Gastroesophageal sphincter (tissue), 3 donors: ENCODE data around the gene NRXN2.

Experiments used
- POLR2A ChIP-seq, 2 donors: fragments of 450-650 bp; IDR thresholded peaks; one replicate each; pipeline ENCODE4 v1.6.1; 2017; ENCODE audit warnings: antibody characterized with exemption in 2 of 2, mild to moderate bottlenecking in 2 of 2, moderate library complexity in 1 of 2
- TF ChIP-seq, protein P1 (sequence below), 4 experiments: fragments of 200-600 bp in 2 of 4; fragments of 450-650 bp in 2 of 4; sonication (generic) in 1 of 4; IDR thresholded peaks; one replicate each; pipeline ENCODE4 v1.5.1; 2017 to 2019; ENCODE audit warnings: antibody characterized with exemption in 4 of 4, mild to moderate bottlenecking in 2 of 4, moderate library complexity in 2 of 4

DNA sequence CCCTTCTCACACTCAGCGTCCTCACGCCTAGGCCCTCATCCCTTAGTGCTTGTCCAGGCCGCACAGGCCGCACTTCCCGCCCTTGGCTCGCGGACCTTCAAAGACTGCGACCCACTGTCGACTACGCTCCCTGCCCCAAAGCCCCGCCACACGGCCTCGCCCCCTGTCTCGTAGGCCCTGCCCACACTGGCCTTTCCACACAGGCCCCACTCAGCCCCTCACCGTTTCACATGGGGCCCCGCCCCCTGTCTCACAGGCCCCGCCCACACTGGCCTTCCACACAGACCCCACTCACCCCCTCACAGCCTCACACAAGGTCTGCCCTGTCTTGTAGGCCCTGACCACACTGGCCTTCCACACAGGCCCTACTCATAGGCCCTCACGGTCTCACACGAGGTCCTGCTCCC lies 11.0 kb downstream of the NRXN2 start:
- TF ChIP-seq POLR2A (IDR thresholded peaks at IDR 0.05) = no peak
- TF ChIP-seq, protein P1, sequence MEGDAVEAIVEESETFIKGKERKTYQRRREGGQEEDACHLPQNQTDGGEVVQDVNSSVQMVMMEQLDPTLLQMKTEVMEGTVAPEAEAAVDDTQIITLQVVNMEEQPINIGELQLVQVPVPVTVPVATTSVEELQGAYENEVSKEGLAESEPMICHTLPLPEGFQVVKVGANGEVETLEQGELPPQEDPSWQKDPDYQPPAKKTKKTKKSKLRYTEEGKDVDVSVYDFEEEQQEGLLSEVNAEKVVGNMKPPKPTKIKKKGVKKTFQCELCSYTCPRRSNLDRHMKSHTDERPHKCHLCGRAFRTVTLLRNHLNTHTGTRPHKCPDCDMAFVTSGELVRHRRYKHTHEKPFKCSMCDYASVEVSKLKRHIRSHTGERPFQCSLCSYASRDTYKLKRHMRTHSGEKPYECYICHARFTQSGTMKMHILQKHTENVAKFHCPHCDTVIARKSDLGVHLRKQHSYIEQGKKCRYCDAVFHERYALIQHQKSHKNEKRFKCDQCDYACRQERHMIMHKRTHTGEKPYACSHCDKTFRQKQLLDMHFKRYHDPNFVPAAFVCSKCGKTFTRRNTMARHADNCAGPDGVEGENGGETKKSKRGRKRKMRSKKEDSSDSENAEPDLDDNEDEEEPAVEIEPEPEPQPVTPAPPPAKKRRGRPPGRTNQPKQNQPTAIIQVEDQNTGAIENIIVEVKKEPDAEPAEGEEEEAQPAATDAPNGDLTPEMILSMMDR (IDR thresholded peaks at IDR 0.05) = no peak
